Right atrium auricular region (tissue), 2 donors: Measurements from ENCODE around the gene GRIK1. TPM values are rescaled to one million over a fixed set of nuclear protein-coding genes. Genes with fewer than 3 reads are reported as not detected.

Source experiments
- DNase-seq: peaks from one replicate; pipeline ENCODE4 v3.0.0-alpha.2; 2019; ENCODE audit warnings: low spot score
- H3K27ac ChIP-seq, 2 donors: fragments of 200-600 bp; sonication (generic); 1 replicate in 1 of 2; 2 replicates in 1 of 2; pipeline ENCODE4 v1.5.1; 2016 to 2019
- H3K27me3 ChIP-seq, 2 donors: fragments of 200-600 bp; sonication (generic); one replicate each; pipeline versions ENCODE4 v1.5.1 to v1.6.0; 2017 to 2019
- H3K36me3 ChIP-seq: fragments of 200-600 bp; sonication (generic); one replicate; pipeline ENCODE4 v1.5.1; 2016
- H3K4me1 ChIP-seq, 2 donors: fragments of 200-600 bp; sonication (generic); one replicate each; pipeline versions ENCODE4 v1.5.1 to v1.6.0; 2017 to 2019
- H3K4me3 ChIP-seq, 2 donors: fragments of 200-600 bp; sonication (generic); 1 replicate in 1 of 2; 2 replicates in 1 of 2; pipeline ENCODE4 v1.5.1; 2017 to 2019; ENCODE audit warnings: mild to moderate bottlenecking in 1 of 2, moderate library complexity in 1 of 2
- H3K9me3 ChIP-seq, 2 donors: fragments of 200-600 bp; sonication (generic); one replicate each; pipeline ENCODE4 v1.5.1; 2019
- CTCF ChIP-seq, 2 donors: fragments of 200-600 bp; sonication (generic); IDR thresholded peaks; one replicate each; pipeline ENCODE4 v1.5.1; 2019; ENCODE audit warnings: antibody characterized with exemption in 2 of 2
- total RNA-seq, 2 donors: library from RNA; depleted of rRNA; stranded (reverse); fragments of >200 nt; gene quantifications; one replicate each; pipeline ENCODE4 v1.1.0, GENCODE V29; 2016

GRIK1 gene
- total RNA-seq, 2 donors from 2014 or later: not detected

GRCh38 chr21:29671728-29672127 lies 268.1 kb downstream of the GRIK1 start:
- TF ChIP-seq CTCF (IDR thresholded peaks at IDR 0.05): no peak

GRCh38 chr21:29670228-29670627 lies 269.6 kb downstream of the GRIK1 start:
- no peaks in the 10 kb centered on the region for H3K4me1 ChIP-seq
- TF ChIP-seq CTCF (IDR thresholded peaks at IDR 0.05): no peak
- H3K27me3 ChIP-seq: no peaks in the 10 kb centered on the region

More at GRCh38 chr21:29671728-29672127, 268.1 kb downstream of the GRIK1 start:
- no peak for DNase-seq
- H3K27ac ChIP-seq: no peak overlapping the region
- H3K4me3 ChIP-seq: no peak overlapping the region
- H3K4me1 ChIP-seq: no peaks in the 10 kb centered on the region
- no peaks in the 10 kb centered on the region for H3K9me3 ChIP-seq
- H3K36me3 ChIP-seq: no peaks in the 10 kb centered on the region
- H3K27me3 ChIP-seq: no peaks in the 10 kb centered on the region

GRCh38 chr21:29669416-29669815 lies 270.4 kb downstream of the GRIK1 start:
- H3K4me1 ChIP-seq: no peaks in the 10 kb centered on the region
- no peaks in the 10 kb centered on the region for H3K36me3 ChIP-seq
- no peak overlapping the region for H3K27ac ChIP-seq
- H3K9me3 ChIP-seq: no peaks in the 10 kb centered on the region
- no peak for DNase-seq
- no peaks in the 10 kb centered on the region for H3K27me3 ChIP-seq
- TF ChIP-seq CTCF (IDR thresholded peaks at IDR 0.05): no peak
- no peak overlapping the region for H3K4me3 ChIP-seq

More at GRCh38 chr21:29670228-29670627, 269.6 kb downstream of the GRIK1 start:
- Histone ChIP-seq H3K27ac (no peak overlapping the region), H3K9me3 (no peaks in the 10 kb centered on the region), H3K4me3 (no peak overlapping the region), H3K36me3 (no peaks in the 10 kb centered on the region)
- DNase-seq: no peak

GRCh38 chr21:29667651-29668050 lies 272.1 kb downstream of the GRIK1 start:
- no peak for TF ChIP-seq CTCF (IDR thresholded peaks at IDR 0.05)
- Histone ChIP-seq H3K27me3 (no peaks in the 10 kb centered on the region), H3K4me1 (no peaks in the 10 kb centered on the region), H3K4me3 (no peak overlapping the region), H3K9me3 (no peaks in the 10 kb centered on the region), H3K36me3 (no peaks in the 10 kb centered on the region), H3K27ac (no peak overlapping the region)
- no peak for DNase-seq

GRCh38 chr21:29664615-29665014 lies 275.2 kb downstream of the GRIK1 start:
- DNase-seq: no peak
- Histone ChIP-seq H3K9me3 (no peaks in the 10 kb centered on the region), H3K27me3 (no peaks in the 10 kb centered on the region), H3K4me1 (no peaks in the 10 kb centered on the region), H3K4me3 (no peak overlapping the region), H3K36me3 (no peaks in the 10 kb centered on the region), H3K27ac (no peak overlapping the region)
- no peak for TF ChIP-seq CTCF (IDR thresholded peaks at IDR 0.05)

- no peak overlapping the region for H3K4me3 ChIP-seq
- no peaks in the 10 kb centered on the region for H3K4me1 ChIP-seq
- no peaks in the 10 kb centered on the region for H3K9me3 ChIP-seq
- DNase-seq: no peak
- no peak overlapping the region for H3K27ac ChIP-seq
- no peaks in the 10 kb centered on the region for H3K27me3 ChIP-seq
- H3K36me3 ChIP-seq: no peaks in the 10 kb centered on the region
- no peak for TF ChIP-seq CTCF (IDR thresholded peaks at IDR 0.05)
Observed at GRCh38 chr21:29661672-29662442, 277.9 kb downstream of the GRIK1 start.
